ENCODE measurements around the gene CEP192. TPM values are rescaled to one million over a fixed set of nuclear protein-coding genes. Genes with fewer than 3 reads are reported as not detected.

The CEP192 gene
- polyA plus RNA-seq, 3 donors = 3.0 to 29.6 (median 3.7) TPM

GRCh38 chr18:13014818-13015217 lies 23.7 kb downstream of the CEP192 start:
- Histone ChIP-seq H4K20me1 (ENCODE audit: insufficient read depth, low read length) (peaks cover 8% of the 10 kb centered on the region), H3K27ac (ENCODE audit: low read depth in 1 of 2, low read length in 2 of 2) (no peak overlapping the region), H3K4me3 (replicated peaks in 1 of 3; ENCODE audit: low read depth in 2 of 3, low read length in 3 of 3) (no peak overlapping the region), H3K4me1 (ENCODE audit: control insufficient read depth in 1 of 2, insufficient read depth in 2 of 2, low read length in 2 of 2) (no peaks in the 10 kb centered on the region), H3K27me3 (ENCODE audit: control insufficient read depth in 2 of 2, insufficient read depth in 2 of 2, low read length in 2 of 2) (no peaks in the 10 kb centered on the region), H3K4me2 (replicated peaks; ENCODE audit: extremely low read depth, low read length, poor library complexity, severe bottlenecking) (no peak overlapping the region), H3K9ac (ENCODE audit: insufficient read depth, low read length, poor library complexity, severe bottlenecking) (no peak overlapping the region), H3K79me2 (ENCODE audit: insufficient read depth, low read length) (no peaks in the 10 kb centered on the region), H3K9me3 (replicated peaks in 1 of 2; ENCODE audit: control insufficient read depth in 1 of 2, insufficient read depth in 1 of 2, low read length in 2 of 2) (no peaks in the 10 kb centered on the region), H3K36me3 (replicated peaks in 1 of 2; ENCODE audit: control insufficient read depth in 1 of 2, insufficient read depth in 2 of 2, low read length in 2 of 2) (peaks cover 90 to 99% of the 10 kb centered on the region in 2 donors), H2AFZ (ENCODE audit: insufficient read depth, low read depth, low read length, poor library complexity, severe bottlenecking) (no peak overlapping the region)
- no peak overlapping the region for H3K4me3 Mint-ChIP-seq
- 93% methylated on average over 3 of the region's 4 CpGs for WGBS (ENCODE audit: insufficient coverage)
- H3K9me3 Mint-ChIP-seq = no peaks in the 10 kb centered on the region
- H3K4me1 Mint-ChIP-seq = no peaks in the 10 kb centered on the region
- DNase-seq = no peak
- no peaks in the 10 kb centered on the region for H3K27me3 Mint-ChIP-seq (ENCODE audit: low read depth in 3 of 3)
- H3K27ac Mint-ChIP-seq = no peak overlapping the region
- intact Hi-C loops (cut with micrococcal nuclease) = no loop called here
- no peak for TF ChIP-seq CTCF (IDR thresholded peaks at IDR 0.05)
- H3K36me3 Mint-ChIP-seq = peaks cover 76 to 94% of the 10 kb centered on the region in 2 donors

DNA sequence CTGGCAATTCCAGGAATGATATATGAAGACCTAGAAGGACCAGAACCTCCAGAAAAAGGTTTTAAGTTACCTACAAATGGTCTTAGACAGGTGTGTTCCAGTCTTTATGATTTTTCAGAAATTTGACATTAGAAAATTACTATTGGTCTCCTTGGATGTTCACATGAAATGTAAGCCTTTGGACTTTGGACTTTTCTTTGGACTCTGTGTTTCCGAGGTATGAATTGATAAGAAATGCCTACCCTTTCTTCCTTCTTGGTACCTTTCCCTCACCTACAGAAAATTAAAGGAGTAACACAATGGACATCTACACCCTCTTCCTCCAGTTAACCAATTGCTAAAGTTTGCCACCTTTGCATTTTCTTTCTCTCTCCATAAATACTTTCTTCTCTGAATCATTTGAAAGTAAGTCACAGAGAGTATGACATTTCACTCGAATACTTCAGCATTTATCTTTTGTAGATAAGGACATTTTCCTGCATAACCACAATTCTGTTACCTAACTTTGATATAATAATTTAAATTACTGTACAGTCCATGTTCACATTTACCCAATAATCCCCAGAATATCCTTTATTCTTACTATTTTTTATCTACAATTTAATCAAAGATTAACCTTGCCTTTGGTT lies 26.2 kb downstream of the CEP192 start:
- no peak overlapping the region for H3K4me2 ChIP-seq (replicated peaks; ENCODE audit: extremely low read depth, low read length, poor library complexity, severe bottlenecking)
- H3K9ac ChIP-seq (ENCODE audit: insufficient read depth, low read length, poor library complexity, severe bottlenecking) = no peak overlapping the region
- peaks cover 5% of the 10 kb centered on the region for H4K20me1 ChIP-seq (ENCODE audit: insufficient read depth, low read length)
- no peak overlapping the region for H2AFZ ChIP-seq (ENCODE audit: insufficient read depth, low read depth, low read length, poor library complexity, severe bottlenecking)
- H3K79me2 ChIP-seq (ENCODE audit: insufficient read depth, low read length) = peaks cover 8% of the 10 kb centered on the region
- DNase-seq = no peak
- H3K36me3 ChIP-seq (replicated peaks in 1 of 2; ENCODE audit: control insufficient read depth in 1 of 2, insufficient read depth in 2 of 2, low read length in 2 of 2) = peaks cover 91 to 99% of the 10 kb centered on the region in 2 donors
- TF ChIP-seq CTCF (IDR thresholded peaks at IDR 0.05) = no peak
- Mint-ChIP-seq H3K9me3 (peaks cover 0 to 3% (median 0%) of the 10 kb centered on the region in 7 donors), H3K27me3 (ENCODE audit: low read depth in 3 of 3) (no peaks in the 10 kb centered on the region), H3K36me3 (peaks cover 84 to 96% of the 10 kb centered on the region in 2 donors), H3K4me1 (no peaks in the 10 kb centered on the region), H3K27ac (no peak overlapping the region), H3K4me3 (no peak overlapping the region)
- no CpG with 5 or more reads among the region's 2 CpGs for WGBS (ENCODE audit: insufficient coverage)
- intact Hi-C loops (cut with micrococcal nuclease) = no loop called here
- H3K4me3 ChIP-seq (replicated peaks in 1 of 3; ENCODE audit: low read depth in 2 of 3, low read length in 3 of 3) = no peak overlapping the region
- no peaks in the 10 kb centered on the region for H3K27me3 ChIP-seq (ENCODE audit: control insufficient read depth in 2 of 2, insufficient read depth in 2 of 2, low read length in 2 of 2)
- H3K9me3 ChIP-seq (replicated peaks in 1 of 2; ENCODE audit: control insufficient read depth in 1 of 2, insufficient read depth in 1 of 2, low read length in 2 of 2) = peaks cover 0 to 1% of the 10 kb centered on the region in 2 donors
- no peaks in the 10 kb centered on the region for H3K4me1 ChIP-seq (ENCODE audit: control insufficient read depth in 1 of 2, insufficient read depth in 2 of 2, low read length in 2 of 2)
- no peak overlapping the region for H3K27ac ChIP-seq (ENCODE audit: low read depth in 1 of 2, low read length in 2 of 2)
